KOPT-K1 (cell line): ENCODE results near the gene FRAT1.

ENCODE experiments used
- H3K27ac ChIP-seq: fragments of 200-600 bp; sonication (generic); 2 replicates; pipeline ENCODE4 v1.5.1; 2016; ENCODE audit warnings: antibody characterized with exemption, mild to moderate bottlenecking, low read depth, low read length; ENCODE audit not compliant: poor library complexity, severe bottlenecking
- H3K36me3 ChIP-seq: fragments of 200-600 bp; sonication (generic); 2 replicates; pipeline ENCODE4 v1.5.1; 2017; ENCODE audit warnings: antibody characterized with exemption, mild to moderate bottlenecking, low read length, moderate library complexity; ENCODE audit not compliant: insufficient read depth
- H3K9me3 ChIP-seq: fragments of 200-600 bp; sonication (generic); 2 replicates; pipeline ENCODE4 v1.5.1; 2017; ENCODE audit warnings: antibody characterized with exemption, low read length, mild to moderate bottlenecking; ENCODE audit not compliant: insufficient read depth, poor library complexity, severe bottlenecking

The FRAT1 gene

GRCh38 chr10:97297556-97298222 is 21.4 kb upstream of the FRAT1 start:
- Histone ChIP-seq H3K27ac (no peak overlapping the region), H3K36me3 (no peaks in the 10 kb centered on the region), H3K9me3 (no peaks in the 10 kb centered on the region)

- no peak overlapping the region for H3K27ac ChIP-seq
- no peaks in the 10 kb centered on the region for H3K9me3 ChIP-seq
- H3K36me3 ChIP-seq, result no peaks in the 10 kb centered on the region
Measured at GRCh38 chr10:97298223-97298571, 20.9 kb upstream of the FRAT1 start.

- H3K36me3 ChIP-seq, result no peaks in the 10 kb centered on the region
- H3K27ac ChIP-seq, result no peak overlapping the region
- no peaks in the 10 kb centered on the region for H3K9me3 ChIP-seq
Measured at GRCh38 chr10:97300980-97301379, 18.1 kb upstream of the FRAT1 start.

GRCh38 chr10:97302088-97302791 is 16.8 kb upstream of the FRAT1 start:
- Histone ChIP-seq H3K9me3 (no peaks in the 10 kb centered on the region), H3K27ac (no peak overlapping the region), H3K36me3 (no peaks in the 10 kb centered on the region)

- H3K36me3 ChIP-seq, result no peaks in the 10 kb centered on the region
- no peaks in the 10 kb centered on the region for H3K9me3 ChIP-seq
- H3K27ac ChIP-seq, result no peak overlapping the region
Measured at GRCh38 chr10:97307441-97307840, 11.6 kb upstream of the FRAT1 start.

GRCh38 chr10:97307866-97308780 is 10.9 kb upstream of the FRAT1 start:
- H3K27ac ChIP-seq, result no peak overlapping the region
- H3K36me3 ChIP-seq, result no peaks in the 10 kb centered on the region
- no peaks in the 10 kb centered on the region for H3K9me3 ChIP-seq

GRCh38 chr10:97311111-97311626 is 7.9 kb upstream of the FRAT1 start:
- H3K27ac ChIP-seq, result no peak overlapping the region
- no peaks in the 10 kb centered on the region for H3K36me3 ChIP-seq
- no peaks in the 10 kb centered on the region for H3K9me3 ChIP-seq

GRCh38 chr10:97312897-97313296 is 6.2 kb upstream of the FRAT1 start:
- Histone ChIP-seq H3K36me3 (no peaks in the 10 kb centered on the region), H3K9me3 (no peaks in the 10 kb centered on the region), H3K27ac (no peak overlapping the region)

GRCh38 chr10:97314671-97315070 is 4.4 kb upstream of the FRAT1 start:
- Histone ChIP-seq H3K36me3 (no peaks in the 10 kb centered on the region), H3K9me3 (no peaks in the 10 kb centered on the region), H3K27ac (no peak overlapping the region)

- Histone ChIP-seq H3K36me3 (no peaks in the 10 kb centered on the region), H3K27ac (peak overlapping the region; percentile 86), H3K9me3 (no peaks in the 10 kb centered on the region)
Measured at GRCh38 chr10:97319671-97320479, 804 bp downstream of the FRAT1 start.

GRCh38 chr10:97320480-97321031 is 1.5 kb downstream of the FRAT1 start:
- H3K27ac ChIP-seq, result no peak overlapping the region
- no peaks in the 10 kb centered on the region for H3K36me3 ChIP-seq
- H3K9me3 ChIP-seq, result no peaks in the 10 kb centered on the region

GRCh38 chr10:97321032-97321803 is 2.1 kb downstream of the FRAT1 start:
- no peaks in the 10 kb centered on the region for H3K9me3 ChIP-seq
- no peak overlapping the region for H3K27ac ChIP-seq
- no peaks in the 10 kb centered on the region for H3K36me3 ChIP-seq

GRCh38 chr10:97321804-97322190 is 2.7 kb downstream of the FRAT1 start:
- no peaks in the 10 kb centered on the region for H3K9me3 ChIP-seq
- no peak overlapping the region for H3K27ac ChIP-seq
- no peaks in the 10 kb centered on the region for H3K36me3 ChIP-seq

GRCh38 chr10:97323501-97323900 is 4.4 kb downstream of the FRAT1 start:
- H3K9me3 ChIP-seq, result no peaks in the 10 kb centered on the region
- H3K27ac ChIP-seq, result no peak overlapping the region
- H3K36me3 ChIP-seq, result no peaks in the 10 kb centered on the region
